ENCODE results near the gene ITGB1. TPM values are rescaled to one million over a fixed set of nuclear protein-coding genes. Genes with fewer than 3 reads are reported as not detected.

ITGB1 gene
- total and polyA plus RNA-seq, 2 of the 8 experiments (the other 6 are each of a cell fraction or from before 2014, with no cell fraction given), result 82.7 to 321 TPM

DNA sequence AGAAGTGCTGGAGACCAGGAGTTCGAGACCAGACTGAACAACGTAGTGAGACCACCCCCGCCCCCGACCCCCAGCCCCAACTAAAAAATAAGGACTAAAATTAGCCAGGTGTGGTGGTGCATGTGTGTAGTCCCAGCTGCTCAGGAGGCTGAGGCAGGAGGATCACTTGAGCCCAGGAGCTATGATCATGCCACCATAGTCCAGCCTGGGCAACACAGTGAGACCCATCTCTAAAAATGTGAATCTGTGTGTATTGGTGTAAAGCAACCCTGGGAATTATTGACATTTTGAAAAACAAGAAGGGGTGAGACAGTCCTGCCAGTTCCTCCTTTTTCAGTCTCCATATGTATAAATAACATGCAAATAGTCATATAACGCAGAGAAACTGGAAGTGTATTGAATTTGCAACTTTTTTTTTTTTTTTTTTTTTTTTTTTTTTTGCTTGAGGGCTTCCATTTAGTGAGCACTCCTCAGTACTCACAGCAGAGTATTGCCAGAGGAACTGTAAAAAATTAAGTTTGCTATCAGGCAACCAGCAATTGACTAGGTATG lies 3.4 kb upstream of the ITGB1 start:
- peak overlapping the region; percentile 23 for H4K5ac ChIP-seq (ENCODE audit: insufficient read length, low read depth, low read length)
- H3K79me1 ChIP-seq (ENCODE audit: low read depth, low read length), result no peaks in the 10 kb centered on the region
- no peak for DNase-seq (ENCODE audit: low read depth in 1 of 2, low spot score in 2 of 2)
- H3K14ac ChIP-seq (ENCODE audit: insufficient read length), result no peak overlapping the region
- H3K36me3 ChIP-seq (ENCODE audit: control insufficient read depth in 2 of 4, insufficient read depth in 4 of 4, low read length in 3 of 4), result no peaks in the 10 kb centered on the region
- no peak overlapping the region for H3K9ac ChIP-seq (replicated peaks in 1 of 4; ENCODE audit: extremely low read depth in 1 of 4, low read depth in 3 of 4, low read length in 3 of 4)
- no peak overlapping the region for H3K56ac ChIP-seq (replicated peaks; ENCODE audit: insufficient read length, low read depth, low read length)
- H2AFZ ChIP-seq (ENCODE audit: low read length), result no peak overlapping the region
- peak overlapping the region; percentile 68; the same call in 1 of the 2 replicates for H3K18ac ChIP-seq (ENCODE audit: extremely low read depth, low read length)
- peak overlapping the region; percentile 42 to 43 for H3K4me2 ChIP-seq (ENCODE audit: insufficient read depth in 1 of 2, low read depth in 2 of 2, low read length in 2 of 2)
- H3K27ac ChIP-seq (ENCODE audit: low read depth, low read length), result 0 out of 2 replicates have a peak overlapping the region, but pooled peaks have one; percentile 43
- H2BK120ac ChIP-seq (replicated peaks; ENCODE audit: low read depth, low read length), result no peak overlapping the region
- peaks cover 7% of the 10 kb centered on the region for H3K23me2 ChIP-seq (ENCODE audit: low read depth, low read length)
- H3K4me1 ChIP-seq (replicated peaks in 1 of 4; ENCODE audit: control insufficient read depth in 3 of 4, insufficient read depth in 4 of 4, low read length in 3 of 4), result peaks cover 4 to 13% (median 10%) of the 10 kb centered on the region in 4 experiments; a peak in 5 of 7 replicates
- H3K27me3 ChIP-seq (replicated peaks in 1 of 4; ENCODE audit: control insufficient read depth in 3 of 4, extremely low read depth in 1 of 4, insufficient read depth in 3 of 4, low read length in 3 of 4), result no peaks in the 10 kb centered on the region
- H3K4ac ChIP-seq (replicated peaks; ENCODE audit: insufficient read length, low read depth, low read length), result no peak overlapping the region
- peak overlapping the region; percentile 84 for H2BK5ac ChIP-seq (ENCODE audit: low read depth, low read length)
- H2BK12ac ChIP-seq (ENCODE audit: low read depth, low read length), result peak overlapping the region; percentile 62; the same call in 1 of the 2 replicates
- H4K8ac ChIP-seq (ENCODE audit: extremely low read depth, insufficient read depth, low read length), result no peak overlapping the region
- H4K91ac ChIP-seq (replicated peaks; ENCODE audit: insufficient read length, low read length), result no peak overlapping the region
- peaks cover 10 to 28% of the 10 kb centered on the region in 2 experiments for H3K79me2 ChIP-seq (ENCODE audit: control insufficient read depth in 1 of 2, insufficient read depth in 2 of 2, low read length in 2 of 2)
- H2AK5ac ChIP-seq (ENCODE audit: low read depth, low read length), result no peak overlapping the region; the same call in 1 of the 2 replicates
- peak overlapping the region in 1 of 4 experiments; percentile 36; a peak in 1 of 8 replicates for H3K4me3 ChIP-seq (ENCODE audit: extremely low read depth in 1 of 4, insufficient read depth in 2 of 4, low read depth in 3 of 4, low read length in 4 of 4)
- no peak overlapping the region for H2BK15ac ChIP-seq (ENCODE audit: low read length)
- ChIA-PET POLR2A (ENCODE audit: partially characterized antibody) (interaction anchor here (1.1 to 2.5 kb wide), 6 partner anchors 10 to 19 kb away, joined by 3 to 14 read pairs (median 4); no protein-coding TSS in a partner anchor), CTCF (ENCODE audit: partially characterized antibody) (interaction anchor here (1.0 to 1.2 kb wide), 3 partner anchors 15 to 47 kb away, joined by 3 to 4 read pairs (median 3); no protein-coding TSS in a partner anchor)
- H3K9me3 ChIP-seq (ENCODE audit: insufficient read depth in 2 of 2, low read depth in 1 of 2, low read length in 1 of 2), result no peaks in the 10 kb centered on the region
- no peak overlapping the region for H2BK20ac ChIP-seq (ENCODE audit: low read length)
- no peak overlapping the region for H3K23ac ChIP-seq (ENCODE audit: insufficient read length)
- no peaks in the 10 kb centered on the region for H4K20me1 ChIP-seq (replicated peaks in 1 of 2; ENCODE audit: control insufficient read depth in 1 of 2, insufficient read depth in 2 of 2, low read length in 2 of 2)
- no peak for FAIRE-seq
- 92% methylated on average over 5 of the region's 5 CpGs; no CpG with 5 or more reads in 1 of the 2 experiments for WGBS, 2 experiments (ENCODE audit: extremely low coverage in 1 of 2, insufficient coverage in 1 of 2, insufficient read length in 1 of 2, insufficient replicate concordance in 2 of 2, low coverage in 1 of 2, low lambda C conversion rate in 2 of 2, missing lambda C conversion rate in 1 of 2)
- TF ChIP-seq CTBP2 (IDR thresholded peaks at IDR 0.05; ENCODE audit: borderline replicate concordance, insufficient read depth, insufficient read length, low read length) (no peak), TCF12 (IDR thresholded peaks at IDR 0.05; ENCODE audit: low read depth, low read length) (no peak), RXRA (IDR thresholded peaks at IDR 0.05; ENCODE audit: insufficient read depth, low read depth, low read length) (no peak), HDAC6 (IDR thresholded peaks at IDR 0.05; ENCODE audit: low read depth, low read length) (no peak), E2F6 (IDR thresholded peaks at IDR 0.05) (no peak), SIX5 (IDR thresholded peaks at IDR 0.05; ENCODE audit: low read depth, low read length) (no peak), CBX8 (IDR thresholded peaks at IDR 0.05; ENCODE audit: borderline replicate concordance, low read depth, low read length) (no peak), RBBP5 (IDR thresholded peaks at IDR 0.05; ENCODE audit: borderline replicate concordance, low read depth, low read length) (no peak), EZH2 (IDR thresholded peaks at IDR 0.05; ENCODE audit: low read depth, low read length, severe bottlenecking) (no peak)
- TF ChIP-seq, protein P1, sequence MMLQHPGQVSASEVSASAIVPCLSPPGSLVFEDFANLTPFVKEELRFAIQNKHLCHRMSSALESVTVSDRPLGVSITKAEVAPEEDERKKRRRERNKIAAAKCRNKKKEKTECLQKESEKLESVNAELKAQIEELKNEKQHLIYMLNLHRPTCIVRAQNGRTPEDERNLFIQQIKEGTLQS (IDR thresholded peaks at IDR 0.05; ENCODE audit: insufficient read depth, low read depth, low read length), result no peak

Data from H1 (cell line).